K562 (cell line): Measurements from ENCODE around the gene SLC6A8. TPM values are rescaled to one million over a fixed set of nuclear protein-coding genes. Genes with fewer than 3 reads are reported as not detected.
"Not testable (repeated sequence)": the region's sequence is repeated elsewhere in the genome, so short reads cannot be mapped to it uniquely, and the experiment has no call there.

Source experiments
- ATAC-seq: fragments of 200-7000 bp; cut with Tn5 transposase; 3 replicates; pipeline ENCODE4 v1.9.1; 2020; ENCODE audit warnings: moderate library complexity
- BruUV-seq: library from RNA; stranded (reverse); fragments of 400-500 nt; replicated peaks from 2 replicates; lab custom pipeline; 2021; lab: Mats Ljungman, UMichigan
- CTCF ChIA-PET: fragments of 300-600 bp; formaldehyde crosslinking; extraction: SDS; loops from one replicate; lab custom pipeline; 2021; ENCODE audit warnings: low intra/inter-chr PET ratio; lab: Yijun Ruan, JAX
- POLR2A ChIA-PET: fragments of 300-600, 350-650 bp; sonication (Branson Sonifier 250); formaldehyde crosslinking; extraction: SDS; loops from one replicate; lab custom pipeline; 2021; ENCODE audit warnings: antibody characterized with exemption, inconsistent platforms; lab: Yijun Ruan, JAX
- DNase-seq, 4 experiments: peaks; one replicate each; pipeline versions ENCODE4 v3.0.0 to v3.0.0-alpha.2; 2011 to 2018; ENCODE audit warnings: low spot score in 3 of 4, mixed read lengths in 3 of 4; ENCODE audit errors: extremely low read depth in 1 of 4
- FAIRE-seq: peaks from 2 replicates; lab custom pipeline; 2011; peaks lifted over from hg19 to GRCh38; lab: Jason Lieb, UNC
- H2AFZ ChIP-seq: 2 replicates; pipeline ENCODE4 v1.6.0; 2011; ENCODE audit warnings: low read depth, low read length, control low read depth, inconsistent platforms
- H3K27ac ChIP-seq: fragments of 200-600 bp; 3 replicates; pipeline ENCODE4 v1.8.0; 2011; ENCODE audit warnings: low read depth, mild to moderate bottlenecking, control low read depth, inconsistent platforms, low read length, moderate library complexity, mixed read lengths; ENCODE audit errors: extremely low read depth
- H3K27me3 ChIP-seq, 2 experiments: fragments of 300-600 bp in 1 of 2; 2 replicates in 1 of 2; 3 replicates in 1 of 2; pipeline versions ENCODE4 v1.6.0 to v1.8.0; 2011; ENCODE audit warnings: inconsistent platforms in 2 of 2, low read length in 2 of 2, mild to moderate bottlenecking in 1 of 2, mixed read lengths in 1 of 2, moderate library complexity in 1 of 2; ENCODE audit not compliant: control insufficient read depth in 2 of 2, insufficient read depth in 2 of 2
- H3K36me3 ChIP-seq: fragments of 300-600 bp; 3 replicates; pipeline ENCODE4 v1.8.0; 2011; ENCODE audit warnings: mild to moderate bottlenecking, low read length, inconsistent platforms; ENCODE audit not compliant: control insufficient read depth, insufficient read depth
- H3K4me1 ChIP-seq, 2 experiments: fragments of 200-600 bp in 1 of 2; replicated peaks in 1 of 2; 2 replicates in 1 of 2; 3 replicates in 1 of 2; pipeline versions ENCODE4 v1.5.1 to v1.8.0; 2011; ENCODE audit warnings: inconsistent platforms in 2 of 2, low read length in 2 of 2, mild to moderate bottlenecking in 1 of 2, mixed read lengths in 1 of 2, moderate library complexity in 1 of 2; ENCODE audit not compliant: control insufficient read depth in 2 of 2, insufficient read depth in 2 of 2
- H3K4me2 ChIP-seq: 2 replicates; pipeline ENCODE4 v1.6.1; 2011; ENCODE audit warnings: low read length, control low read depth, inconsistent platforms, mixed read lengths; ENCODE audit not compliant: insufficient read depth
- H3K4me3 ChIP-seq: fragments of 200-600 bp; sonication (generic), shearing (Covaris generic); 2 replicates; pipeline ENCODE4 v1.5.1; 2016; ENCODE audit warnings: control low read depth, inconsistent platforms
- H3K79me2 ChIP-seq: fragments of 200-600 bp; 3 replicates; pipeline ENCODE4 v1.8.0; 2011; ENCODE audit warnings: low read length, inconsistent platforms; ENCODE audit not compliant: control insufficient read depth, insufficient read depth
- H3K9ac ChIP-seq, 2 experiments: 2 replicates each; pipeline versions ENCODE4 v1.6.0 to v1.6.1; 2011; ENCODE audit warnings: low read depth in 2 of 2, low read length in 2 of 2, control low read depth in 1 of 2, inconsistent platforms in 1 of 2, mild to moderate bottlenecking in 1 of 2, mixed read lengths in 1 of 2; ENCODE audit not compliant: insufficient read depth in 1 of 2
- H3K9me1 ChIP-seq: one replicate; pipeline ENCODE4 v1.6.0; 2011; ENCODE audit warnings: inconsistent platforms, mild to moderate bottlenecking, low read length, moderate library complexity; ENCODE audit not compliant: control insufficient read depth, insufficient read depth
- H3K9me3 ChIP-seq: replicated peaks from 2 replicates; pipeline ENCODE4 v1.5.1; 2011; ENCODE audit warnings: low read depth, low read length, inconsistent platforms; ENCODE audit not compliant: control insufficient read depth, insufficient read depth
- H4K20me1 ChIP-seq: replicated peaks from 2 replicates; pipeline ENCODE4 v1.6.1; 2011; ENCODE audit warnings: low read length, inconsistent platforms, mixed read lengths; ENCODE audit not compliant: control insufficient read depth, insufficient read depth
- CBX3 ChIP-seq, 2 experiments: IDR thresholded peaks; 1 replicate in 1 of 2; 2 replicates in 1 of 2; pipeline ENCODE4 v1.6.1; 2012; ENCODE audit warnings: inconsistent platforms in 2 of 2, low read length in 2 of 2, borderline replicate concordance in 1 of 2, control low read depth in 1 of 2
- CBX5 ChIP-seq: IDR thresholded peaks from 2 replicates; pipeline ENCODE4 v1.6.1; 2014; ENCODE audit warnings: low read depth, borderline replicate concordance
- FOSL1 ChIP-seq: fragments of 200-800 bp; sonication (Bioruptor generic); conservative IDR thresholded peaks from 2 replicates; pipeline ENCODE4 v1.6.1; 2016; ENCODE audit warnings: missing genetic modification characterization, missing compliant biosample characterization
- NR4A1 ChIP-seq, 2 experiments: fragments of 250-450 bp in 1 of 2; fragments of 450-650 bp in 1 of 2; sonication (Bioruptor Pico) in 1 of 2; IDR thresholded peaks; 2 replicates each; pipeline versions ENCODE4 v1.4.0 to v1.6.1; 2016 to 2020; ENCODE audit warnings: mild to moderate bottlenecking in 2 of 2, missing compliant biosample characterization in 1 of 2, missing genetic modification characterization in 1 of 2, moderate library complexity in 1 of 2
- SPI1 ChIP-seq: IDR thresholded peaks from 2 replicates; pipeline ENCODE4 v1.6.1; 2011; ENCODE audit warnings: low read depth, low read length, control low read depth, borderline replicate concordance
- TRIM24 ChIP-seq, 2 experiments: fragments of 450-650 bp; IDR thresholded peaks; 2 replicates each; pipeline ENCODE4 v1.6.1; 2016
- ZBTB33 ChIP-seq: sonication (generic); formaldehyde crosslinking; IDR thresholded peaks from 2 replicates; pipeline ENCODE4 v1.8.1; 2023; ENCODE audit warnings: mild to moderate bottlenecking, missing genetic modification reagents
- WGBS: fragments of 100-300 bp; shearing (Covaris generic); methylation state at CpG from one replicate; pipeline ENCODE4 v1.1.6; 2016; ENCODE audit warnings: low coverage, mixed read lengths; ENCODE audit not compliant: insufficient coverage; ENCODE audit errors: missing lambda C conversion rate; 5-methylcytosine and 5-hydroxymethylcytosine counted together
- in situ Hi-C: fragments of 300-500 bp; cut with MboI; formaldehyde crosslinking; loops from 4 replicates; pipeline ENCODE4 v1.15.0; 2018; ENCODE audit warnings: inconsistent platforms, mixed read lengths
- intact Hi-C: fragments of 100-400 bp; cut with micrococcal nuclease; formaldehyde crosslinking; loops from 2 replicates; pipeline ENCODE4 v1.14.2; 2022
- polyA plus RNA-seq, 8 experiments: library from polyadenylated mRNA; depleted of rRNA in 4 of 8; stranded (reverse) in 5 of 8; unstranded in 3 of 8; fragments of >200 nt; fragmentation: Nextera tagmentation in 2 of 8; fragmentation: Illumina TruSeq in 1 of 8; extraction: Ambion mirVana in 2 of 8; extraction: Trizol in 1 of 8; gene quantifications; 2 replicates each; pipeline versions ENCODE4 v1.2.1 to v1.2.3, GENCODE V29; 2011 to 2014; ENCODE audit warnings: inconsistent platforms in 1 of 8, missing spikeins in 1 of 8
- total RNA-seq, 7 experiments: library from RNA; depleted of rRNA in 6 of 7; stranded (reverse); fragments of >200 nt in 6 of 7; fragmentation: Illumina TruSeq in 2 of 7; extraction: Trizol in 2 of 7; gene quantifications; 2 replicates each; pipeline versions ENCODE4 v1.2.1 to v1.2.3, GENCODE V29; 2011 to 2021; ENCODE audit warnings: low replicate concordance in 1 of 7

Gene SLC6A8
- total and polyA plus RNA-seq, 9 of the 15 experiments (the other 6 are each of a cell fraction or from before 2014, with no cell fraction given): 0.68 to 144 (median 34.3) TPM

GRCh38 chrX:153681175-153681574 lies 6.6 kb upstream of the SLC6A8 start:
- WGBS: 53% methylated on average over 10 of the region's 12 CpGs
- H2AFZ ChIP-seq: no peak overlapping the region
- TF ChIP-seq FOSL1 (tag) (0 out of 2 replicates have a peak, but pooled peaks have one; percentile 20), SPI1 (no peak), NR4A1 (CRISPR knock-in tag; IDR thresholded peaks at IDR 0.05) (no peak), NR4A1 (tag; IDR thresholded peaks at IDR 0.05) (no peak)
- H3K79me2 ChIP-seq: no peaks in the 10 kb centered on the region
- H3K4me2 ChIP-seq: no peak overlapping the region
- no peak for DNase-seq
- no peak overlapping the region for H3K9ac ChIP-seq
- H4K20me1 ChIP-seq: no peaks in the 10 kb centered on the region
- no peaks in the 10 kb centered on the region for H3K36me3 ChIP-seq
- peaks cover 10 to 15% of the 10 kb centered on the region in 2 experiments; a peak in 4 of 5 replicates for H3K4me1 ChIP-seq
- FAIRE-seq: no peak
- no peak overlapping the region for H3K27ac ChIP-seq
- H3K9me1 ChIP-seq: no peaks in the 10 kb centered on the region
- no peak overlapping the region for H3K4me3 ChIP-seq
- ChIA-PET POLR2A (no interaction called here), CTCF (no interaction called here)
- no peaks in the 10 kb centered on the region for H3K27me3 ChIP-seq
- intact Hi-C loops (no loop called here), in situ Hi-C loops (no loop called here)
- peaks cover 5% of the 10 kb centered on the region; the same call in 1 of the 2 replicates for H3K9me3 ChIP-seq
- no TSS peak for BruUV-seq
- ATAC-seq: peak; percentile 45; the same call in 1 of the 3 replicates

- H3K79me2 ChIP-seq, in situ Hi-C loops, H3K4me3 ChIP-seq, H3K36me3 ChIP-seq, H4K20me1 ChIP-seq, H3K9ac ChIP-seq, H3K9me1 ChIP-seq, CTCF ChIA-PET, H2AFZ ChIP-seq, H3K4me2 ChIP-seq, ATAC-seq, DNase-seq, FAIRE-seq, H3K9me3 ChIP-seq, H3K27ac ChIP-seq, BruUV-seq, intact Hi-C loops, H3K27me3 ChIP-seq: not testable (repeated sequence)
- H3K4me1 ChIP-seq: peaks cover 13 to 29% of the 10 kb centered on the region in 2 experiments; a peak in 4 of 5 replicates
- POLR2A ChIA-PET: interaction anchor here (0.9 kb wide), 1 partner anchor 204 kb away, joined by 4 read pairs; no protein-coding TSS in a partner anchor
- WGBS: 75% methylated on average over 7 of the region's 8 CpGs
- TF ChIP-seq ZBTB33 (CRISPR knock-in tag) (peak; percentile 97), CBX5 (0 out of 2 replicates have a peak, but pooled peaks have one; percentile 61), CBX3 (IDR thresholded peaks at IDR 0.05; ENCODE audit: borderline replicate concordance in 1 of 2, low read length in 2 of 2) (0 out of 3 replicates have a peak, but pooled peaks of 1 of the 2 experiments have one; percentile 23), TRIM24 (IDR thresholded peaks at IDR 0.05) (0 out of 4 replicates have a peak, but pooled peaks of 1 of the 2 experiments have one; percentile 24)
These were observed 4.2 kb upstream of the SLC6A8 start for GRCh38 chrX:153683486-153683885.
